ENCODE results near the gene AK1.

Gene AK1

DNA sequence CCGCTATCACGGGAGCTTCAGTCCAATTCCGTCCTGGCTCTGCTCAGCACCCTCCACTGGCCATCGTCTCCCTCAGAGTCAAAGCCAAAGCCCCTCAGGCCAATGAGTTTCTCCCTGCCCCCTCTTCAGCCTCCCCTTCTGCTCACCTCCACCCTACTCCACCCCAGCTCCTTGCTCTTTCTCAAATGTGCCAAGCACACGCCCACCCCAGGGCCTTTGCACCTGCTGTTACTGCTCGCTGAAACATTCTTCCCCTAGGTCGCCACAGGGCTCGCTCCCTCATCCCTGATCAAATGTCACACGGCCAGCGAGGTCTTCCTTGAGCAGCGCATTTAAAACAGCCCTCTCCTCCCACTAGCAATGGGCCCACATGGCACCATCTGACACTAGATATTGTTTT, 16.7 kb downstream of the AK1 start:
- H3K4me3 ChIP-seq (ENCODE audit: low read depth, low read length): no peak overlapping the region
- DNase-seq (ENCODE audit: low read depth): no peak
- TF ChIP-seq, protein P1, sequence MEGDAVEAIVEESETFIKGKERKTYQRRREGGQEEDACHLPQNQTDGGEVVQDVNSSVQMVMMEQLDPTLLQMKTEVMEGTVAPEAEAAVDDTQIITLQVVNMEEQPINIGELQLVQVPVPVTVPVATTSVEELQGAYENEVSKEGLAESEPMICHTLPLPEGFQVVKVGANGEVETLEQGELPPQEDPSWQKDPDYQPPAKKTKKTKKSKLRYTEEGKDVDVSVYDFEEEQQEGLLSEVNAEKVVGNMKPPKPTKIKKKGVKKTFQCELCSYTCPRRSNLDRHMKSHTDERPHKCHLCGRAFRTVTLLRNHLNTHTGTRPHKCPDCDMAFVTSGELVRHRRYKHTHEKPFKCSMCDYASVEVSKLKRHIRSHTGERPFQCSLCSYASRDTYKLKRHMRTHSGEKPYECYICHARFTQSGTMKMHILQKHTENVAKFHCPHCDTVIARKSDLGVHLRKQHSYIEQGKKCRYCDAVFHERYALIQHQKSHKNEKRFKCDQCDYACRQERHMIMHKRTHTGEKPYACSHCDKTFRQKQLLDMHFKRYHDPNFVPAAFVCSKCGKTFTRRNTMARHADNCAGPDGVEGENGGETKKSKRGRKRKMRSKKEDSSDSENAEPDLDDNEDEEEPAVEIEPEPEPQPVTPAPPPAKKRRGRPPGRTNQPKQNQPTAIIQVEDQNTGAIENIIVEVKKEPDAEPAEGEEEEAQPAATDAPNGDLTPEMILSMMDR (conservative IDR thresholded peaks at IDR 0.05; ENCODE audit: low read depth, low read length): no peak

DNA sequence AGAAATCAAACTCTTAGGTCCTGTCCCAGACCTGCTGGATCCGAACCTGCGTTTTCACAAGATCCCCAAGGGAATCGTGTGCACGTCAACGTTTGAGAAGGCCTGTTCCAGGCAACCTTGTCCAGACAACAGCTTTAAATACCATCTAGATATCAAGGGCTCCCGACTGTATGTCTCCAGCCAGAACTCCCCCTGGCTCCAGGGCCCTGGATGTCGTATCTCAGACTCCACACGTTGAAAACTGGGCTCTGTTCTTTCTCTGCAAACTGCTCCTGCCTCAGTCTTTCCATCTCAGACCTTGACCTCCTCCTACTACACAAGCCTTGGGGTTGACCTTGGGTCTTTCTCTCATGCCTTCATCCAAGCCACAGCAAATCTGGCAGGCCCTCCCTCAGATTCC, 17.2 kb downstream of the AK1 start:
- H3K4me3 ChIP-seq (ENCODE audit: low read depth, low read length): no peak overlapping the region
- DNase-seq (ENCODE audit: low read depth): no peak
- TF ChIP-seq, protein P1 (conservative IDR thresholded peaks at IDR 0.05; ENCODE audit: low read depth, low read length): no peak

DNA sequence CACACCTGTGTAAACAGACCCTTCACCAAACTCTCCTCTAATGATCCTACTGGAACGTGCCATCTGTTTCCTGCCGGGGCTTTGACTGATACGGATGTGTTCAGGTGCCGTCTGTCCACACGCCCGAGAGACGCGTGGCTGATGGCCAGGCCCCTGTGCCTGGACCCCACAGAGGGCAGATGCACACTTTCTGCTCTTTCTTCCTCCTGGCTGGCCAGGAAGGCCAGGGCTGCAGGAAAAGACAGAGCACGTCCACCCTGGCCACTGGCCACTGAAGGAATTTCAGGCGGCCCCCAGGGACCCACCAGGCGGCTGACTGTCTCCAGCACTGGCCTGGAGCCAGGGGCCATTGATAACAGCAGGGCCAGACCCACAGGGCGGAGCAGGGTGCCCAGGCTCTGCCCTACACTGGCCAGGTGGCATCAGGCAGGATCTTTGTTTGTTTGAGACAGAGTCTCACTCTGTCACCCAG, 19.4 kb downstream of the AK1 start:
- no peak overlapping the region for H3K4me3 ChIP-seq (ENCODE audit: low read depth, low read length)
- DNase-seq (ENCODE audit: low read depth): no peak
- TF ChIP-seq, protein P1 (conservative IDR thresholded peaks at IDR 0.05; ENCODE audit: low read depth, low read length): no peak

DNA sequence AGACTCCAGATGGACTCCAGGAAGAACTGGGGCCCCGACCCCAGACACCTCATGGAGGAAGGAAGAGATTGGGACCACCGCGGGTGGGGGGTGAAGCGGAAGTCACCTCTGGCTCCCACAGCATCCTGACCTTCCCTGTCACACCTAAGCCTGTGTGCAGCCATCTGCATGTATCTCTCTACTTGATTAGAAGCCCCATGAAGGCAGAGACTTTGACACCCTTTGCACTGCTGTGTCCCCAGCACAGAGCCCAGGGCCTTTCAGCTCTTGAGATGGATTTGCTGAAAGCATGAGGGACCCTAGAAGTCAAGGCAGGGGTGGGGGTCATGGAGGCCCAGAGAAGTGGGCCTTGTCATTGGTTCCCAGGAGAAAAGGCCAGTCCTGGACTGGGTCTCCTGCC, 20.2 kb downstream of the AK1 start:
- TF ChIP-seq, protein P1 (conservative IDR thresholded peaks at IDR 0.05; ENCODE audit: low read depth, low read length): no peak
- no peak overlapping the region for H3K4me3 ChIP-seq (ENCODE audit: low read depth, low read length)
- DNase-seq (ENCODE audit: low read depth): no peak

DNA sequence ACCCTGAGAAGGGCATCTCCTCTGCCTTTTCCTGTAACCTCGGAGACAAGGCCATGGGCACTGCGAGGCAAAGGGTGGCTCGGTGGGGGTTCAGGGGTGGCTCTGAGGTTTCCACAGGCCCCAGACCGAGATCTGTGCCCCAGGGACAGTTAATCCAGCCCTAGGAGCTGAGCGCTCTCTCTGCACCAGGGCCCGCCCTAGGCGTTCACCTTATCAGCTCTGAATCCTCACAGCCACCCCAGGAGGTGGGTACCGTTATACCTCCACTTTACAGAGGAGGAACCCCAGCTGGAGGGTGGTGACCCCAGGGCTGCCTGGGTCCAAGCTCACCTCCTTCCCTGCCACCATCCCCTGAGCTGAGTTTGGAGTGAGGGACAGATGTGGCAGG, 20.8 kb downstream of the AK1 start:
- no peak for DNase-seq (ENCODE audit: low read depth)
- H3K4me3 ChIP-seq (ENCODE audit: low read depth, low read length): no peak overlapping the region
- TF ChIP-seq, protein P1 (conservative IDR thresholded peaks at IDR 0.05; ENCODE audit: low read depth, low read length): no peak

DNA sequence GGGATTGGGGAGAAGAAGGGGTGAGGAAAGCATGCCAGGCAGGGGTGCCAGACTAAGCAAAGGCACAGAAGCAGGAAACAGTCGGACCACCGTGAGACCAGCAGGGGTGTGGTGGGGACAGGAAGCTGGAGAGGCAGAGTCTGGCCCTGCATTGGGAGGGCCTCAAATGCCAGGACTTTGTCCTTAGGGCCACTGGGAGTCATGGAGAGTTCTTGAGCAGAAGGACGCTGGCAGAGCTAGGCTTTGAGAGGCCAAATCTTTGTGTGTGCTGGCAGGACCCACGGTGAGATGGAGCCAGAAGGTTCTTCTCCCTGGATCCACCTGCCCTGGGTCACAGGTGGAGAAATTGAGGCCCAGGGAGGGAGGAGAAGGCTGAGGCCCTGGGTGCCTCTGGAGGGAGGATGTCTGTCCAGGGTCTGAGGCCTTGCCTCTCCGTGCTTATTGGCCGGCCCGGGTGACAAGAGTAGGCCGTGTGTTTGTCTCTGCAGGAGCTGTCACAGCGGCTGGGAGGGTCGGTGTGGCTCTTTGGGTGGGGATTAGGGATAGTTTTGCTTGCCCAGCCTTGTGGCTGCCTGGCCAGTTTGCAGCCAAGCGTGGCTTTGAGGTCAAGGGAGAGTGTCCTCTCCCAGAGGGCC, 21.3 kb downstream of the AK1 start:
- no peak for DNase-seq (ENCODE audit: low read depth)
- no peak overlapping the region for H3K4me3 ChIP-seq (ENCODE audit: low read depth, low read length)
- TF ChIP-seq, protein P1 (conservative IDR thresholded peaks at IDR 0.05; ENCODE audit: low read depth, low read length): no peak

DNA sequence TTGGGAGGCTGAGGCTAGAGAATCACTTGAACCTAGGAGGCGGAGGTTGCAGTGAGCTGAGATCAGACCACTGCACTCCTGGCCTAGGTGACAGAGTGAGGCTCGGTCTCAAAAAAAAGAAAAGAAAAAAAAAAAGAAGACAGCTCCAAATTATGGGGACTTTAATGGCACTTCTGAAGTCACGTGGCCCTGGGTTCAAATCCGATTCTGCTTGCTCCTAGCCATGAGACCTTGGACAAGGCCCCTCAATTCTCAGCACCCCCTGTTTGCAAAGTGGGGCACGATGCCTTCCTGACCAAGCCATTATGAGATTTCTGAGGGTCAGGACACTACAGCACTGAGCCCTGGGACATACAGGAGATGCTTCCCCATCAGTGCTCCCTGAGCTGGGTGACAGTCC, 22.0 kb downstream of the AK1 start:
- no peak overlapping the region for H3K4me3 ChIP-seq (ENCODE audit: low read depth, low read length)
- TF ChIP-seq, protein P1 (conservative IDR thresholded peaks at IDR 0.05; ENCODE audit: low read depth, low read length): no peak
- DNase-seq (ENCODE audit: low read depth): no peak
